Naive B cell (primary cell): ENCODE data around the gene MXRA7. TPM values are rescaled to one million over a fixed set of nuclear protein-coding genes. Genes with fewer than 3 reads are reported as not detected.

Experiments used
- ATAC-seq, 2 donors: fragments of 150-1000 bp; cut with Tn5 transposase; 2 replicates each; pipeline ENCODE4 v1.10.0; 2021; ENCODE audit warnings: low read depth in 2 of 2, mild to moderate bottlenecking in 2 of 2, moderate library complexity in 2 of 2
- DNase-seq: peaks from one replicate; pipeline ENCODE4 v3.0.0; 2022
- H3K27ac Mint-ChIP-seq, 6 donors: one replicate each; pipeline ENCODE4 v1.8.0; 2020 to 2022; ENCODE audit warnings: mild to moderate bottlenecking in 6 of 6, mixed read lengths in 6 of 6, moderate library complexity in 5 of 6, inconsistent platforms in 2 of 6
- H3K27me3 Mint-ChIP-seq, 3 donors: one replicate each; pipeline ENCODE4 v1.8.0; 2021 to 2022; ENCODE audit warnings: mixed read lengths in 3 of 3, mild to moderate bottlenecking in 1 of 3
- H3K36me3 Mint-ChIP-seq, 2 donors: one replicate each; pipeline ENCODE4 v1.8.0; 2020 to 2022; ENCODE audit warnings: mixed read lengths in 2 of 2, inconsistent platforms in 1 of 2, mild to moderate bottlenecking in 1 of 2
- H3K4me1 Mint-ChIP-seq, 3 donors: one replicate each; pipeline ENCODE4 v1.8.0; 2020 to 2022; ENCODE audit warnings: mixed read lengths in 3 of 3, inconsistent platforms in 1 of 3, mild to moderate bottlenecking in 1 of 3, moderate library complexity in 1 of 3
- H3K4me3 Mint-ChIP-seq, 8 donors: one replicate each; pipeline ENCODE4 v1.8.0; 2020 to 2022; ENCODE audit warnings: mild to moderate bottlenecking in 8 of 8, mixed read lengths in 8 of 8, moderate library complexity in 8 of 8, inconsistent platforms in 2 of 8
- H3K9me3 Mint-ChIP-seq, 7 donors: one replicate each; pipeline ENCODE4 v1.8.0; 2020 to 2022; ENCODE audit warnings: mixed read lengths in 7 of 7, mild to moderate bottlenecking in 5 of 7, inconsistent platforms in 2 of 7, moderate library complexity in 1 of 7
- polyA plus RNA-seq, 6 donors: library from polyadenylated mRNA; unstranded; fragments of 300-500 nt; fragmentation: Illumina TruSeq; gene quantifications; one replicate each; pipeline ENCODE4 v1.2.3, GENCODE V29; 2021; ENCODE audit warnings: low read depth in 6 of 6

MXRA7 gene
- polyA plus RNA-seq, 6 donors from 2014 or later = 1.8 to 7.7 (median 3.5) TPM

- peak overlapping the region; percentile 59 to 99 (median 94) for H3K27ac Mint-ChIP-seq
- DNase-seq (no peak), ATAC-seq (no peak)
- peak overlapping the region; percentile 31 to 98 (median 92) for H3K4me3 Mint-ChIP-seq
- no peaks in the 10 kb centered on the region for H3K36me3 Mint-ChIP-seq
- peaks cover 19 to 24% (median 23%) of the 10 kb centered on the region in 3 donors for H3K4me1 Mint-ChIP-seq
- H3K9me3 Mint-ChIP-seq = peaks cover 0 to 5% (median 0%) of the 10 kb centered on the region in 7 donors
- H3K27me3 Mint-ChIP-seq = peaks cover 6 to 18% (median 15%) of the 10 kb centered on the region in 3 donors
Measured at GRCh38 chr17:76670718-76671122, 40.0 kb downstream of the MXRA7 start.

GRCh38 chr17:76670020-76670717 is 40.6 kb downstream of the MXRA7 start:
- ATAC-seq (no peak), DNase-seq (no peak)
- Mint-ChIP-seq H3K4me1 (peaks cover 19 to 24% (median 23%) of the 10 kb centered on the region in 3 donors), H3K27me3 (peaks cover 7 to 20% (median 17%) of the 10 kb centered on the region in 3 donors), H3K27ac (peak overlapping the region in 4 of 6 donors; percentile 19 to 97 (median 75)), H3K36me3 (no peaks in the 10 kb centered on the region), H3K9me3 (peaks cover 0 to 5% (median 0%) of the 10 kb centered on the region in 7 donors), H3K4me3 (peak overlapping the region in 5 of 8 donors; percentile 8 to 98 (median 91))

DNA sequence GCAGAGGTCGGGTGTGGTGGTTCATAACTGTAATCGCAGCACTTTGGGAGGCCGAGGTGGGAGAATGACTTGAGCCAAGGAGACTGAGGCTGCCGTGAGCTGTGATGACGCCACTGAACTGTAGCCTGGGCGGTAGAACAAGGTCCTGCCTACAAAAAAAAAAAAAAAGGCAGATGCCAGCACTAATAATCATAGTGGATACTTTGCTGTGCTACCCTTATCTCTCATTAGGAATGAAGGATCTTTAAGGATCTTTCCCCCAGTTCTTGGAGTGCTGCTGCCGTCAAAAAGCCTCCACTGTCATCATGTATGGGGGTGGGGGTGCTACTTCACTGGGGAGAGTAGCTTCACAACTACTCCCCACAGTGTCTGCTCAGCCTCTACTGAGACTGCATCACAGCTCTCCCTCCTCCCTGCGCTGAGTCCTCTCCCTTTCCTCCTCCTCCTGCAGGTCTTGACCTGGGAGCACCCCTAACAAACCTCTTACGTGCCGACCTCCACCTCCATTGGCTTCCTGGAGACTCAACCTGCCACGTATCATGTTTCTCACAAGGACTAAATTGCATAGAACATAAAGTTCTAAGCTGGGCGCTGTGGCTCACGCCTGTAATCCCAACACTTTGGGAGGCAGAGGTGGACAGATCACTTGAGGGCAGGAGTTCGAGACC is 42.8 kb downstream of the MXRA7 start:
- H3K27ac Mint-ChIP-seq = peak overlapping the region in 1 of 6 donors; percentile 24

GRCh38 chr17:76667491-76667755 is 43.3 kb downstream of the MXRA7 start:
- H3K9me3 Mint-ChIP-seq = peaks cover 0 to 5% (median 0%) of the 10 kb centered on the region in 7 donors
- DNase-seq (no peak), ATAC-seq (no peak)
- H3K36me3 Mint-ChIP-seq = no peaks in the 10 kb centered on the region
- no peak overlapping the region for H3K4me3 Mint-ChIP-seq
- H3K27me3 Mint-ChIP-seq = peaks cover 17 to 32% (median 28%) of the 10 kb centered on the region in 3 donors
- peaks cover 16 to 20% (median 20%) of the 10 kb centered on the region in 3 donors for H3K4me1 Mint-ChIP-seq
- H3K27ac Mint-ChIP-seq = no peak overlapping the region

More for the DNA sequence above, 42.8 kb downstream of the MXRA7 start:
- no peak for DNase-seq
- Mint-ChIP-seq H3K4me3 (peak overlapping the region in 1 of 8 donors; percentile 13), H3K27me3 (peaks cover 17 to 32% (median 28%) of the 10 kb centered on the region in 3 donors), H3K9me3 (peaks cover 0 to 5% (median 0%) of the 10 kb centered on the region in 7 donors), H3K36me3 (no peaks in the 10 kb centered on the region), H3K4me1 (peaks cover 19 to 24% (median 23%) of the 10 kb centered on the region in 3 donors)
- ATAC-seq = no peak

GRCh38 chr17:76660656-76661042 is 50.1 kb downstream of the MXRA7 start:
- Mint-ChIP-seq H3K9me3 (no peaks in the 10 kb centered on the region), H3K27me3 (peaks cover 21 to 25% (median 24%) of the 10 kb centered on the region in 3 donors), H3K36me3 (no peaks in the 10 kb centered on the region), H3K27ac (peak overlapping the region in 1 of 6 donors; percentile 33), H3K4me1 (peaks cover 0 to 4% (median 3%) of the 10 kb centered on the region in 3 donors), H3K4me3 (no peak overlapping the region)
- DNase-seq (no peak), ATAC-seq (no peak)

- peaks cover 0 to 4% (median 3%) of the 10 kb centered on the region in 3 donors for H3K4me1 Mint-ChIP-seq
- H3K4me3 Mint-ChIP-seq = no peak overlapping the region
- peaks cover 19 to 23% (median 22%) of the 10 kb centered on the region in 3 donors for H3K27me3 Mint-ChIP-seq
- no peak for ATAC-seq
- no peaks in the 10 kb centered on the region for H3K36me3 Mint-ChIP-seq
- no peaks in the 10 kb centered on the region for H3K9me3 Mint-ChIP-seq
- DNase-seq = no peak
- H3K27ac Mint-ChIP-seq = no peak overlapping the region
Measured at GRCh38 chr17:76659928-76660655, 50.7 kb downstream of the MXRA7 start.

DNA sequence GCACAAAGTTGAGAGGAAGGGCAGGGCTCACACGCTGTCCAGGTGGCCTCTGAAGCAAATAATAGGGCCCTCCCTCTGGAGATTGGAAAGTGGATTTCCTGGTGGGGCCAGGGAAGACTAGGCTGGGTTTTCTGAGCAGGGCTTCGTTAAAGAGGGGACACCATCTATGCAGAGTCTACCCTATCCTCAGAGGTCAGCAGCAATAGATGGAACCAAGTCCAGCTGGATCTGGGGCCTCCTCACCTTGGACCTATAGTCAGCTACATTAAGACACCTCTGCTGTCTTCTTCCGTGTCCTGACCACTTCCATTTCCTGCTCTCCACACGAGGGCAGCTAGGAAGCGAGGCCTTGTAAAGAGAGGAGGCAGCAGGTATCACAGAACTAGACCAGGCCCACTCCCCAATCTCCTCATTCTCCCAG is 52.5 kb downstream of the MXRA7 start:
- Mint-ChIP-seq H3K27ac (no peak overlapping the region), H3K27me3 (peaks cover 6 to 14% (median 14%) of the 10 kb centered on the region in 3 donors), H3K36me3 (no peaks in the 10 kb centered on the region), H3K9me3 (no peaks in the 10 kb centered on the region), H3K4me1 (peaks cover 0 to 4% (median 3%) of the 10 kb centered on the region in 3 donors), H3K4me3 (no peak overlapping the region)
- ATAC-seq (no peak), DNase-seq (no peak)

DNA sequence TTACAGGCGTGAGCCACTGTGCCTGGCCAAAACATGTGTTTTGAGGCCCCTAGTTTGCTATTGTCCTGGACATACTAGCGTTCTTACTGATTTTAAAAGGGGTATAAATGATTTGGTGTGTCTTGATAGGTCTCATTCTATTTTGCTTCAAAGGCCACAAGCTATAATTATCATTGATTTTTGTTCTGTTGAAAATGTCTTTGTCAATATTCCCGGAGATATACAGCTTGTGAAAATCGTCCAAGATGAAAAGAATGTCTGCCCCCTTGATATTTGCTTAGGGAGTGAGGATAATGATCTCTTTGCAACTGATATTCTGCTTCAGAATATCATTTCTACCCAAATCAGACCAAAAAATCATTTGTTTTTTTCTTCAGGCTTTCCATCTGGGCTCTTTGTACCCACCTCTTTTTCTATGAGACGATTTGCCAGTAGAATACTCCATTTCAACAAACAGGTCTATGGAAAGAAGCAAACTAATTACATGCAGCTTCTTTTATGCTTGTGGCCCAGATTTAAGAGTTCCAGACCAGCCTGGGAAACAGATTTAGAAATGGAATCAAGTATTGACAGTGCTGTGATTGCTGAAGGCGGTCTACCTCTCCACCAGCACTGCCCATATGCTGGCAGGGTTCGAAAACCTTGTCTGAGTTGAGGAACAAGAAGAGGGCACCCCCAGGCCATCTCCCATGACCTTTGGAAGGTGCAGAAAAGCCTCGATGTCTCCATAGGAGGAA is 53.1 kb downstream of the MXRA7 start:
- no peak overlapping the region for H3K4me3 Mint-ChIP-seq
- no peaks in the 10 kb centered on the region for H3K9me3 Mint-ChIP-seq
- H3K27me3 Mint-ChIP-seq = peaks cover 5 to 14% (median 14%) of the 10 kb centered on the region in 3 donors
- DNase-seq = no peak
- no peak for ATAC-seq
- H3K27ac Mint-ChIP-seq = no peak overlapping the region
- H3K4me1 Mint-ChIP-seq = peaks cover 0 to 4% (median 3%) of the 10 kb centered on the region in 3 donors
- H3K36me3 Mint-ChIP-seq = no peaks in the 10 kb centered on the region

- no peak overlapping the region for H3K27ac Mint-ChIP-seq
- H3K4me1 Mint-ChIP-seq = peaks cover 0 to 3% (median 0%) of the 10 kb centered on the region in 3 donors
- H3K4me3 Mint-ChIP-seq = no peak overlapping the region
- H3K9me3 Mint-ChIP-seq = peaks cover 0 to 3% (median 0%) of the 10 kb centered on the region in 7 donors
- peaks cover 4 to 18% (median 9%) of the 10 kb centered on the region in 3 donors for H3K27me3 Mint-ChIP-seq
- no peak for DNase-seq
- no peak for ATAC-seq
- H3K36me3 Mint-ChIP-seq = peaks cover 0 to 5% of the 10 kb centered on the region in 2 donors
Measured at GRCh38 chr17:76654408-76654807, 56.4 kb downstream of the MXRA7 start.

DNA sequence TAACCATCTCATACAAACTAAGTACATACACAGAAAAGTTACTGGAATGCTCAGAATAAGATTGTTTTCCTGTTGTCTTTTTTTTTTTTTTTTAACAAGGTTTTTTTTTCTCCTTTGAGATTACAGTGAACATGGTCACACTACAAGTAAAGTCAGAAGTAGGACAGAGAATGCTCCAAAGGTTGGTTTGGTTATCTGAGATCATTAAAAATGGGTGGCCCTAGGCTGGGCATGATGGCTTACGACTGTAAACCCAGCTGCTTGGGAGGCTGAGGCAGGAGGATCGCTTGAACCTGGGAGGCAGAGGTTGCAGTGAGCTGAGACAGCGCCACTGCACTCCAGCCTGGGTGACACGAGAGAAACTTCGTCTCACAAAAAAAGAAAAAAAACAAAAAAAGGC is 60.3 kb downstream of the MXRA7 start:
- Mint-ChIP-seq H3K9me3 (peaks cover under 1 to 20% (median 11%) of the 10 kb centered on the region in 7 donors), H3K4me1 (no peaks in the 10 kb centered on the region), H3K27me3 (peaks cover 13 to 26% (median 24%) of the 10 kb centered on the region in 3 donors), H3K4me3 (peak overlapping the region in 1 of 8 donors; percentile 52), H3K27ac (no peak overlapping the region), H3K36me3 (peaks cover 6 to 14% of the 10 kb centered on the region in 2 donors)
- DNase-seq (no peak), ATAC-seq (no peak)

GRCh38 chr17:76646712-76647111 is 64.1 kb downstream of the MXRA7 start:
- Mint-ChIP-seq H3K9me3 (peaks cover 5 to 26% (median 15%) of the 10 kb centered on the region in 7 donors), H3K36me3 (peaks cover 5 to 18% of the 10 kb centered on the region in 2 donors), H3K27me3 (peaks cover 20 to 40% (median 38%) of the 10 kb centered on the region in 3 donors), H3K4me3 (no peak overlapping the region), H3K27ac (no peak overlapping the region), H3K4me1 (no peaks in the 10 kb centered on the region)
- DNase-seq = no peak
- no peak for ATAC-seq

GRCh38 chr17:76645481-76645880 is 65.3 kb downstream of the MXRA7 start:
- no peak for DNase-seq
- Mint-ChIP-seq H3K9me3 (peaks cover 5 to 26% (median 15%) of the 10 kb centered on the region in 7 donors), H3K4me3 (no peak overlapping the region), H3K4me1 (no peaks in the 10 kb centered on the region), H3K27me3 (peaks cover 12 to 38% (median 34%) of the 10 kb centered on the region in 3 donors), H3K27ac (no peak overlapping the region), H3K36me3 (peaks cover 5 to 18% of the 10 kb centered on the region in 2 donors)
- ATAC-seq = no peak

- DNase-seq (no peak), ATAC-seq (no peak)
- Mint-ChIP-seq H3K27ac (no peak overlapping the region), H3K9me3 (peaks cover 5 to 26% (median 15%) of the 10 kb centered on the region in 7 donors), H3K4me1 (no peaks in the 10 kb centered on the region), H3K27me3 (peaks cover 16 to 38% (median 34%) of the 10 kb centered on the region in 3 donors), H3K4me3 (no peak overlapping the region), H3K36me3 (peaks cover 5 to 18% of the 10 kb centered on the region in 2 donors)
Measured at GRCh38 chr17:76644995-76645394, 65.8 kb downstream of the MXRA7 start.
